Pancreas (tissue), 10 donors: ENCODE data around the gene SERPINA1. TPM values are rescaled to one million over a fixed set of nuclear protein-coding genes. Genes with fewer than 3 reads are reported as not detected.
A peak's percentile ranks its signal among the peaks of the same experiment; 100 is the strongest.

Experiments used
- ATAC-seq, 4 donors: fragments of 200-7000 bp; cut with Tn5 transposase; one replicate each; pipeline versions ENCODE4 v1.8.0 to v1.9.1; 2020; ENCODE audit warnings: mild to moderate bottlenecking in 4 of 4, moderate library complexity in 4 of 4
- DNase-seq, 6 donors: peaks; one replicate each; pipeline ENCODE4 v3.0.0-alpha.2; 2020
- FAIRE-seq: peaks from 2 replicates; lab custom pipeline; 2012; peaks lifted over from hg19 to GRCh38; lab: Jason Lieb, UNC
- H3K27ac ChIP-seq, 4 donors: fragments of 200-600 bp; sonication (generic); 1 replicate in 3 of 4; 2 replicates in 1 of 4; pipeline versions ENCODE4 v1.5.0 to v1.8.0; 2020
- H3K27me3 ChIP-seq, 4 donors: fragments of 200-600 bp; one replicate each; pipeline ENCODE4 v1.8.0; 2021
- H3K36me3 ChIP-seq, 3 donors: fragments of 200-600 bp; sonication (generic) in 1 of 3; one replicate each; pipeline versions ENCODE4 v1.5.0 to v1.8.0; 2020 to 2021
- H3K4me1 ChIP-seq, 3 donors: fragments of 200-600 bp; one replicate each; pipeline ENCODE4 v1.8.0; 2021
- H3K4me3 ChIP-seq, 4 donors: fragments of 200-600 bp; sonication (generic) in 2 of 4; one replicate each; pipeline versions ENCODE4 v1.5.0 to v1.8.0; 2020 to 2021
- H3K9me3 ChIP-seq, 4 donors: fragments of 200-600 bp; one replicate each; pipeline ENCODE4 v1.8.0; 2021
- WGBS, 2 donors: extraction: QIAGEN DNeasy Blood & Tissue Kit; methylation state at CpG; one replicate each; pipeline ENCODE4 v1.1.7; 2013; 5-methylcytosine and 5-hydroxymethylcytosine counted together
- intact Hi-C, 3 donors: fragments of 100-400 bp; cut with DNase I; formaldehyde crosslinking; loops; one replicate each; pipeline versions ENCODE4 v1.11.1 to v1.14.2; 2022
- polyA plus RNA-seq, 2 donors: library from polyadenylated mRNA; stranded (reverse); fragments of 200-250 nt; gene quantifications; one replicate each; pipeline ENCODE4 v1.2.3, GENCODE V29; 2013
- total RNA-seq, 6 donors: library from RNA; stranded (reverse); fragmentation: NEBNext Ultra II Directional in 4 of 6; extraction: Animal tissue kit (Norgen Biotek cat#: 25700) in 4 of 6; gene quantifications; one replicate each; pipeline versions ENCODE4 v1.2.1 to v1.2.4, GENCODE V29; 2021 to 2023
- TF ChIP-seq, protein P1 (sequence below), 4 donors: fragments of 200-600 bp; sonication (generic) in 3 of 4; IDR thresholded peaks; one replicate each; pipeline versions ENCODE4 v1.5.0 to v1.8.0; 2021; ENCODE audit warnings: antibody characterized with exemption in 4 of 4
- donor health status: healthy with polysubstance abuse.
- donor health status: DM: no; HTN: no; CAD: no; lungs with moderate emphysema.
- donor health status: DM: no; HTN: no; CAD: no.
- donor health status: control.
- donor health status: control.
- donor health status: Bipolar disorder and iron deficiency.
- donor health status: DM: yes; HTN: yes; CAD: no.
- donor health status: DM: no; HTN: no; CAD: no.
- donor health status: DM: no; HTN: no; CAD: no.
- donor health status: DM: yes; HTN: yes; CAD: no.

Gene SERPINA1
- total and polyA plus RNA-seq, 8 donors, result 45.0 to 328 (median 170) TPM

DNA sequence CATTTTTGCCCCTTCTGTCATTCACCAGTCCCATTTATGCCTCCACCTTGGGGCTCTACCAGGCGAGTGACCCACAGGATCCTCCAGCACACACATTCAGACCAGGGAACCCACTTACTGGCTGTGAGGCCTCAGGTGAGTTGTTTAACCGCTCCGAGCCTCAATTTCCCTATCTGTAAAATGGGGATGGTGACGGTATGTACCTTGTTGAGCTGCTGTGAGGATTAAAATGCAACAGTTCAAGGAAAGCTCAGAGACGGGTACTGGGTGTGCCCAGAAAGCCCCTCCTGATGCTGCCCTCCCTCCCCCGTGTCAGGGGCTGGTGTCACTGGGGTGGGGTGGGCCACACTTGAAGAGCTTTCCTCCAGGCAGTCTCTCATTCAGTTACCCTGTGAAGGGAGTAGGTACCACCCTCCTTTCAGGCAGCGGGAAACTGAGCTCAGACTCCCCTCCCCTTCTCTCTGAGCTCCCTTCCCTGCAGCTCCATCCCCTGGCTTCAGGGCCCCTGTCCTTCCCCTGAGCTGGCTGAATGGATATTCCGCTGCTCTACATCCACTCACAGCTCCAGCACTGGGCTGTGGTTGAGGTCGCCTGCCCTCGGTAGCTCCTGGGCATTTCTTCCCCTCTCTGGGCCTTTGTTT, 1.4 kb upstream of the SERPINA1 start:
- DNase-seq, result no peak
- intact Hi-C loops, result no loop called here
- FAIRE-seq, result no peak
- H3K27me3 ChIP-seq, result no peaks in the 10 kb centered on the region
- H3K4me1 ChIP-seq, result peaks cover 0 to 17% (median 0%) of the 10 kb centered on the region in 3 donors
- H3K4me3 ChIP-seq, result peak overlapping the region in 1 of 4 donors; percentile 31
- 70 to 75% methylated on average over 10 of the region's 10 CpGs for WGBS, 2 donors
- no peaks in the 10 kb centered on the region for H3K9me3 ChIP-seq
- no peak for ATAC-seq
- H3K27ac ChIP-seq, result peak overlapping the region in 3 of 4 donors; percentile 45 to 79 (median 77)
- TF ChIP-seq, protein P1, sequence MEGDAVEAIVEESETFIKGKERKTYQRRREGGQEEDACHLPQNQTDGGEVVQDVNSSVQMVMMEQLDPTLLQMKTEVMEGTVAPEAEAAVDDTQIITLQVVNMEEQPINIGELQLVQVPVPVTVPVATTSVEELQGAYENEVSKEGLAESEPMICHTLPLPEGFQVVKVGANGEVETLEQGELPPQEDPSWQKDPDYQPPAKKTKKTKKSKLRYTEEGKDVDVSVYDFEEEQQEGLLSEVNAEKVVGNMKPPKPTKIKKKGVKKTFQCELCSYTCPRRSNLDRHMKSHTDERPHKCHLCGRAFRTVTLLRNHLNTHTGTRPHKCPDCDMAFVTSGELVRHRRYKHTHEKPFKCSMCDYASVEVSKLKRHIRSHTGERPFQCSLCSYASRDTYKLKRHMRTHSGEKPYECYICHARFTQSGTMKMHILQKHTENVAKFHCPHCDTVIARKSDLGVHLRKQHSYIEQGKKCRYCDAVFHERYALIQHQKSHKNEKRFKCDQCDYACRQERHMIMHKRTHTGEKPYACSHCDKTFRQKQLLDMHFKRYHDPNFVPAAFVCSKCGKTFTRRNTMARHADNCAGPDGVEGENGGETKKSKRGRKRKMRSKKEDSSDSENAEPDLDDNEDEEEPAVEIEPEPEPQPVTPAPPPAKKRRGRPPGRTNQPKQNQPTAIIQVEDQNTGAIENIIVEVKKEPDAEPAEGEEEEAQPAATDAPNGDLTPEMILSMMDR (IDR thresholded peaks at IDR 0.05), result no peak
- no peaks in the 10 kb centered on the region for H3K36me3 ChIP-seq

DNA sequence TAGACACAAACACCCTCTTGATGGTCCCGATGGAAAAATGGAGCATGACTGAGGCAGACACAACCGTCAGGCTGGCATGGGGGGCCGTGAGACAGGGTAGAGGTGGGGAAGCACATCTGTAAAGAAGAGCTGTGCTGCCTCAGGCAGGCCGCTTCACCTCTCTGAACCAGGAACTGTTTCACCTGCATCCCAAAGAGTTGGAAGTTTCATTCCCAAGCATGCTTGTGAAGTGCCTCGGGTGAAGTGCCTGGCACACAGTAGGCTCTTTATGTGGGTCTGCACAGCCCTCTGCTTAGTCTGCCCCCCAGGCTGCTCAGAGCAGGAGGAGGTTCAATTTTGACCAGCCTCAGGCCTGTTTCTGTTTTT, 685 bp upstream of the SERPINA1 start:
- no peaks in the 10 kb centered on the region for H3K27me3 ChIP-seq
- ATAC-seq, result no peak
- TF ChIP-seq, protein P1 (IDR thresholded peaks at IDR 0.05), result no peak
- 66 to 86% methylated on average over 5 of the region's 5 CpGs for WGBS, 2 donors
- H3K9me3 ChIP-seq, result no peaks in the 10 kb centered on the region
- no peak for FAIRE-seq
- peak overlapping the region in 3 of 4 donors; percentile 42 to 79 (median 77) for H3K27ac ChIP-seq
- intact Hi-C loops, result no loop called here
- H3K4me3 ChIP-seq, result peak overlapping the region in 1 of 4 donors; percentile 31
- no peak for DNase-seq
- H3K36me3 ChIP-seq, result no peaks in the 10 kb centered on the region
- peaks cover 0 to 15% (median 0%) of the 10 kb centered on the region in 3 donors for H3K4me1 ChIP-seq

DNA sequence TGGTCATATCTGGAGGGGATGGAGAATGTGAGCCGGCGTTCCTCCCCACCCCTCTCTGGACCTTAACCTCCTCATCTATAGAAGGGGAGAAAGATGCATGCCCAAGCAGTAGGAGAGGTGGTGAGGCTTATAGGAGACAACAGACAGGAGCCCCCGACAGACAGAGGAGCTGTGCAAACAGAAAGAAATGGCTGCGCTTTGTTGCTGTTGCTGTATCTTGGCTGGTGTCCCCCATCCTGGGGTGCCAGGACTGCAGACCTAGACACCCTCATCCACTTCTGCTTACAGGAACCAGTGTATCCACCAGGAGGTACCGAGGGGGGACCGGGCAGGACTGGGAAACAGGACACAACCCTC, 397 bp downstream of the SERPINA1 start:
- TF ChIP-seq, protein P1 (IDR thresholded peaks at IDR 0.05), result no peak
- intact Hi-C loops, result no loop called here
- Histone ChIP-seq H3K4me1 (peaks cover 0 to 7% (median 0%) of the 10 kb centered on the region in 3 donors), H3K9me3 (no peaks in the 10 kb centered on the region), H3K4me3 (peak overlapping the region in 1 of 4 donors; percentile 31), H3K36me3 (no peaks in the 10 kb centered on the region), H3K27me3 (no peaks in the 10 kb centered on the region), H3K27ac (peak overlapping the region in 3 of 4 donors; percentile 42 to 79 (median 77))
- 66 to 73% methylated on average over 6 of the region's 6 CpGs for WGBS, 2 donors
- FAIRE-seq (no peak), ATAC-seq (peak in 1 of 4 donors; percentile 6), DNase-seq (no peak)

DNA sequence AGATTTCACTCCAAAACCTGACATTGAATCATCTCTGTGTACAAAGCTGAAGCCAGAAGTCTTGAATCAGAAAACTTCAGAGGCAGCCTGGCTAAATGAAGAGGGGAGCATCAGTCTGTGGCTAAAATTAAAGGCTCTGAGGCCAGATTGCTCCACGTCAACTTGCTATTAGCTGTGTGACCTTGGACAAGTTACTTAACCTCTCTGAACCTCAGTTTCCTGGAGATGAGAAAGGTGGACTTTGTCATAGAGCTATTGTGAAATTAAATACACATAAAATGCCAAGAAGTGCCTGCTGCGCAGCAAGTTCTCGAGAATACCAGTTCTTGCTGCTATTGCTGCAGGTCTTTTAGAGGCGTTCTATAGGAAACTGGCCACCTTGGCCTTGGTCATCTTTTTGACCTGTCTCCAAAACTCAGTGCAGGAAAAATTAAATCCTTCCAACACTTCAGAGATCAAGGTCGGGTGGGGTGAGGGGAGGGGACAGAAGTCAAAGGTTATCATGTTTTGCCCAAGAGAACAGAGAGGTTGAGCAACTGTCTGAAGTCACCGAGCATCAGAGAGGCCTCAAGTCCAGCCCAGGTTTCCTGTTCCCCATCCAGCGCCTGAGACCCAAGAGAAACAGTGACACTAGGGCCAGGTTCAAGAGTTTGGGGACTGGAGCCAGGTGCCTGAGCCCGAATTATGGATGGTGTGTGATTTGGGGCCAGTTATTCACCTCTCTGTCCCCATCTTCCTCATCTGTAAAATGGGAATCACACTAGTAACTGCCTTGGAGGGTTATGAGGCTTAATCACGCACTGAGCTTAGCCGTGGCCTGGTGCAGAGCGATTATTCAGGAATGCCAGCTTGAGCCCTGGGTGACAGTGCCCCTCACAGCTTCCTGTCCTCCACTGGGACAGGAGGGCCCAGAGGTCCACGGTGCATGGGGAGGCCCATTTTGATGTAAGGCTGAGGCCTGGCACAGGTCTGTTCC, 1.1 kb downstream of the SERPINA1 start:
- H3K27ac ChIP-seq, result peak overlapping the region in 2 of 4 donors; percentile 77 to 79
- intact Hi-C loops, result no loop called here
- H3K9me3 ChIP-seq, result no peaks in the 10 kb centered on the region
- peak overlapping the region in 1 of 4 donors; percentile 31 for H3K4me3 ChIP-seq
- no peaks in the 10 kb centered on the region for H3K27me3 ChIP-seq
- 72 to 76% methylated on average over 12 of the region's 12 CpGs for WGBS, 2 donors
- TF ChIP-seq, protein P1 (IDR thresholded peaks at IDR 0.05), result no peak
- no peaks in the 10 kb centered on the region for H3K36me3 ChIP-seq
- DNase-seq, result no peak
- ATAC-seq, result no peak
- peaks cover 0 to 7% (median 0%) of the 10 kb centered on the region in 3 donors for H3K4me1 ChIP-seq
- no peak for FAIRE-seq
